Spinal cord (tissue), 10 donors: ENCODE results near the gene DRAM2. TPM values are rescaled to one million over a fixed set of nuclear protein-coding genes. Genes with fewer than 3 reads are reported as not detected.
"Not testable (repeated sequence)": the region's sequence is repeated elsewhere in the genome, so short reads cannot be mapped to it uniquely, and the experiment has no call there.

Source experiments
- DNase-seq, 6 donors: peaks; one replicate each; pipeline versions ENCODE4 v3.0.0 to v3.0.0-alpha.2; 2013 to 2015; ENCODE audit warnings: low spot score in 6 of 6, low read depth in 4 of 6
- H3K27ac ChIP-seq: one replicate; pipeline ENCODE4 v1.5.1; 2013; ENCODE audit warnings: low read depth, low read length, control low read depth
- H3K27me3 ChIP-seq: one replicate; pipeline ENCODE4 v1.6.1; 2013; ENCODE audit warnings: low read length; ENCODE audit not compliant: control insufficient read depth, insufficient read depth
- H3K36me3 ChIP-seq: one replicate; pipeline ENCODE4 v1.6.1; 2013; ENCODE audit warnings: low read length; ENCODE audit not compliant: control insufficient read depth, insufficient read depth
- H3K4me1 ChIP-seq: one replicate; pipeline ENCODE4 v1.6.1; 2013; ENCODE audit warnings: low read length; ENCODE audit not compliant: control insufficient read depth, insufficient read depth
- H3K4me3 ChIP-seq: one replicate; pipeline ENCODE4 v1.5.1; 2013; ENCODE audit warnings: low read depth, low read length, control low read depth
- H3K9me3 ChIP-seq: one replicate; pipeline ENCODE4 v1.6.1; 2013; ENCODE audit warnings: low read length; ENCODE audit not compliant: control insufficient read depth, insufficient read depth
- WGBS: methylation state at CpG from one replicate; pipeline ENCODE4 v1.1.5; 2013; ENCODE audit warnings: missing lambda C conversion rate; ENCODE audit not compliant: insufficient coverage; 5-methylcytosine and 5-hydroxymethylcytosine counted together
- polyA plus RNA-seq, 2 donors: library from polyadenylated mRNA; unstranded; fragments of 120-200 nt; gene quantifications; one replicate each; pipeline ENCODE4 v1.2.1, GENCODE V29; 2013; ENCODE audit not compliant: insufficient read length in 2 of 2
- total RNA-seq, 2 donors: library from RNA; depleted of rRNA in 1 of 2; stranded (reverse); fragments of 120-200 nt in 1 of 2; fragments of >200 nt in 1 of 2; gene quantifications; one replicate each; pipeline versions ENCODE4 v1.2.3 to v1.2.4, GENCODE V29; 2013 to 2014
- donor health status: healthy.

The DRAM2 gene
- total and polyA plus RNA-seq, 4 donors: 40.2 to 70.2 (median 45.6) TPM

- 100% methylated on average over 1 of the region's 3 CpGs for WGBS
- Histone ChIP-seq H3K27me3 (no peaks in the 10 kb centered on the region), H3K9me3 (no peaks in the 10 kb centered on the region), H3K4me1 (no peaks in the 10 kb centered on the region), H3K36me3 (peaks cover 3% of the 10 kb centered on the region), H3K27ac (no peak overlapping the region), H3K4me3 (no peak overlapping the region)
- no peak for DNase-seq
Measured at GRCh38 chr1:111127923-111128643, 11.8 kb downstream of the DRAM2 start.

GRCh38 chr1:111126354-111126753 is 13.5 kb downstream of the DRAM2 start:
- WGBS: 88% methylated on average over 1 of the region's 1 CpG
- H3K9me3 ChIP-seq: no peaks in the 10 kb centered on the region
- no peak for DNase-seq
- H3K36me3 ChIP-seq: peaks cover 3% of the 10 kb centered on the region
- no peaks in the 10 kb centered on the region for H3K27me3 ChIP-seq
- no peak overlapping the region for H3K4me3 ChIP-seq
- no peak overlapping the region for H3K27ac ChIP-seq
- H3K4me1 ChIP-seq: no peaks in the 10 kb centered on the region

GRCh38 chr1:111116496-111116895 is 23.4 kb downstream of the DRAM2 start:
- Histone ChIP-seq H3K9me3 (no peaks in the 10 kb centered on the region), H3K4me1 (no peaks in the 10 kb centered on the region), H3K27ac (no peak overlapping the region), H3K36me3 (peaks cover 2% of the 10 kb centered on the region), H3K4me3 (no peak overlapping the region), H3K27me3 (no peaks in the 10 kb centered on the region)
- WGBS: no CpG with 5 or more reads among the region's 2 CpGs
- no peak for DNase-seq

- no peak for DNase-seq
Measured at GRCh38 chr1:111110197-111110899, 29.5 kb downstream of the DRAM2 start.

GRCh38 chr1:111104981-111105380 is 34.9 kb downstream of the DRAM2 start:
- no peak for DNase-seq
- Histone ChIP-seq H3K36me3 (no peaks in the 10 kb centered on the region), H3K27ac (no peak overlapping the region), H3K9me3 (peaks cover 9% of the 10 kb centered on the region), H3K27me3 (no peaks in the 10 kb centered on the region), H3K4me1 (no peaks in the 10 kb centered on the region), H3K4me3 (no peak overlapping the region)
- 100% methylated on average over 1 of the region's 2 CpGs for WGBS

More at GRCh38 chr1:111110197-111110899, 29.5 kb downstream of the DRAM2 start:
- Histone ChIP-seq H3K4me3 (no peak overlapping the region), H3K27me3 (no peaks in the 10 kb centered on the region), H3K9me3 (peaks cover 6% of the 10 kb centered on the region), H3K36me3 (peaks cover 2% of the 10 kb centered on the region), H3K27ac (no peak overlapping the region), H3K4me1 (no peaks in the 10 kb centered on the region)
- WGBS: no CpG with 5 or more reads among the region's 1 CpG

GRCh38 chr1:111101854-111102642 is 37.8 kb downstream of the DRAM2 start:
- no peak for DNase-seq
- 94% methylated on average over 5 of the region's 5 CpGs for WGBS
- Histone ChIP-seq H3K4me1 (no peaks in the 10 kb centered on the region), H3K27ac (no peak overlapping the region), H3K9me3 (peaks cover 6% of the 10 kb centered on the region), H3K36me3 (no peaks in the 10 kb centered on the region), H3K27me3 (no peaks in the 10 kb centered on the region), H3K4me3 (no peak overlapping the region)

- Histone ChIP-seq H3K27ac (no peak overlapping the region), H3K4me1 (no peaks in the 10 kb centered on the region), H3K4me3 (no peak overlapping the region), H3K36me3 (no peaks in the 10 kb centered on the region), H3K9me3 (peaks cover 6% of the 10 kb centered on the region), H3K27me3 (no peaks in the 10 kb centered on the region)
- no peak for DNase-seq
- WGBS: 91% methylated on average over 1 of the region's 1 CpG
Measured at GRCh38 chr1:111099289-111099688, 40.6 kb downstream of the DRAM2 start.

- no peaks in the 10 kb centered on the region for H3K27me3 ChIP-seq
- no peak for DNase-seq
- H3K4me3 ChIP-seq: no peak overlapping the region
- no peaks in the 10 kb centered on the region for H3K4me1 ChIP-seq
- no peaks in the 10 kb centered on the region for H3K36me3 ChIP-seq
- no peak overlapping the region for H3K27ac ChIP-seq
- peaks cover 6% of the 10 kb centered on the region for H3K9me3 ChIP-seq
- WGBS: 82% methylated on average over 2 of the region's 2 CpGs
Measured at GRCh38 chr1:111097356-111098099, 42.4 kb downstream of the DRAM2 start.

- not testable (repeated sequence) for DNase-seq, H3K4me1 ChIP-seq, H3K4me3 ChIP-seq, H3K36me3 ChIP-seq, H3K9me3 ChIP-seq, H3K27me3 ChIP-seq, H3K27ac ChIP-seq
- WGBS: no CpG with 5 or more reads among the region's 3 CpGs
Measured at GRCh38 chr1:111095421-111095820, 44.5 kb downstream of the DRAM2 start.
